22Rv1 (cell line): ENCODE data around the gene ARHGAP26.

Experiments used
- H3K27ac ChIP-seq: fragments of 450-650 bp; 2 replicates; pipeline ENCODE4 v1.5.1; 2017
- CTCF ChIP-seq: fragments of 450-650 bp; IDR thresholded peaks from 2 replicates; pipeline ENCODE4 v1.5.1; 2017; ENCODE audit warnings: mild to moderate bottlenecking
- ZFX ChIP-seq: fragments of 450-650 bp; IDR thresholded peaks from 2 replicates; pipeline ENCODE4 v1.6.1; 2017; ENCODE audit warnings: antibody characterized with exemption, borderline replicate concordance

The ARHGAP26 gene

GRCh38 chr5:143214890-143215289 lies 444.7 kb downstream of the ARHGAP26 start:
- no peak overlapping the region for H3K27ac ChIP-seq
- TF ChIP-seq ZFX (no peak), CTCF (no peak)

- no peak overlapping the region for H3K27ac ChIP-seq
- TF ChIP-seq ZFX (no peak), CTCF (no peak)
Measured at GRCh38 chr5:143215690-143216089, 445.5 kb downstream of the ARHGAP26 start.

GRCh38 chr5:143216211-143216610 lies 446.0 kb downstream of the ARHGAP26 start:
- no peak for TF ChIP-seq CTCF
- TF ChIP-seq ZFX, result no peak
- H3K27ac ChIP-seq, result no peak overlapping the region

GRCh38 chr5:143217065-143217803 lies 447.1 kb downstream of the ARHGAP26 start:
- TF ChIP-seq ZFX, result no peak
- no peak for TF ChIP-seq CTCF

GRCh38 chr5:143217804-143218160 lies 447.6 kb downstream of the ARHGAP26 start:
- H3K27ac ChIP-seq, result no peak overlapping the region
- TF ChIP-seq CTCF (no peak), ZFX (no peak)

More at GRCh38 chr5:143217065-143217803, 447.1 kb downstream of the ARHGAP26 start:
- no peak overlapping the region for H3K27ac ChIP-seq

GRCh38 chr5:143218517-143219170 lies 448.5 kb downstream of the ARHGAP26 start:
- no peak overlapping the region for H3K27ac ChIP-seq
- no peak for TF ChIP-seq ZFX
- no peak for TF ChIP-seq CTCF

- no peak for TF ChIP-seq CTCF
- no peak for TF ChIP-seq ZFX
- no peak overlapping the region for H3K27ac ChIP-seq
Measured at GRCh38 chr5:143219696-143220095, 449.5 kb downstream of the ARHGAP26 start.
